Right kidney (tissue), 9 donors: ENCODE measurements around the gene MTERF4.
A peak's percentile ranks its signal among the peaks of the same experiment; 100 is the strongest.

Experiments
- DNase-seq: peaks from one replicate; pipeline ENCODE4 v3.0.0-alpha.2; 2016
- long read RNA-seq, 8 donors: transcript quantifications; one replicate each; lab custom pipeline, GENCODE V29; 2026

The MTERF4 gene, protein sequence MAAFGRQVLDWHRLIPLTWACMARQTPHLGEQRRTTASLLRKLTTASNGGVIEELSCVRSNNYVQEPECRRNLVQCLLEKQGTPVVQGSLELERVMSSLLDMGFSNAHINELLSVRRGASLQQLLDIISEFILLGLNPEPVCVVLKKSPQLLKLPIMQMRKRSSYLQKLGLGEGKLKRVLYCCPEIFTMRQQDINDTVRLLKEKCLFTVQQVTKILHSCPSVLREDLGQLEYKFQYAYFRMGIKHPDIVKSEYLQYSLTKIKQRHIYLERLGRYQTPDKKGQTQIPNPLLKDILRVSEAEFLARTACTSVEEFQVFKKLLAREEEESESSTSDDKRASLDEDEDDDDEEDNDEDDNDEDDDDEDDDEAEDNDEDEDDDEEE
- long read RNA-seq, donor 1, transcript MTERF4-202 (4 exons, 1,637 nt), result major isoform, 8 of 22 reads
- long read RNA-seq, donor 1, partial matches to known transcripts, result 6 of 22 reads
- long read RNA-seq, donor 1, other reads (novel, unspliced or antisense), result 0 of 22 reads
- long read RNA-seq, donor 2, transcript MTERF4-202 (4 exons, 1,637 nt), result major isoform, 5 of 7 reads
- long read RNA-seq, donor 2, partial matches to known transcripts, result 0 of 7 reads
- long read RNA-seq, donor 2, other reads (novel, unspliced or antisense), result 0 of 7 reads
- long read RNA-seq, donor 3, transcript MTERF4-202 (4 exons, 1,637 nt), result major isoform, 11 of 11 reads
- long read RNA-seq, donor 3, partial matches to known transcripts, result 0 of 11 reads
- long read RNA-seq, donor 3, other reads (novel, unspliced or antisense), result 0 of 11 reads
- long read RNA-seq, donor 4, transcript MTERF4-202 (4 exons, 1,637 nt), result major isoform, 6 of 16 reads
- long read RNA-seq, donor 4, partial matches to known transcripts, result 0 of 16 reads
- long read RNA-seq, donor 4, other reads (novel, unspliced or antisense), result 0 of 16 reads
- long read RNA-seq, donor 5, transcript MTERF4-202 (4 exons, 1,637 nt), result major isoform, 8 of 13 reads
- long read RNA-seq, donor 5, partial matches to known transcripts, result 0 of 13 reads
- long read RNA-seq, donor 5, other reads (novel, unspliced or antisense), result 0 of 13 reads
- long read RNA-seq, donor 6, transcript MTERF4-202 (4 exons, 1,637 nt), result major isoform, 7 of 12 reads
- long read RNA-seq, donor 6, partial matches to known transcripts, result 0 of 12 reads
- long read RNA-seq, donor 6, other reads (novel, unspliced or antisense), result 0 of 12 reads
- long read RNA-seq, donor 7, transcript MTERF4-202 (4 exons, 1,637 nt), result minor isoform, 5 of 18 reads
- long read RNA-seq, donor 7, transcript MTERF4-214 (2 exons, 789 nt), result major isoform, 7 of 18 reads
- long read RNA-seq, donor 7, partial matches to known transcripts, result 0 of 18 reads
- long read RNA-seq, donor 7, other reads (novel, unspliced or antisense), result 0 of 18 reads
- long read RNA-seq, donor 8, partial matches to known transcripts, result 0 of 12 reads
- long read RNA-seq, donor 8, other reads (novel, unspliced or antisense), result 0 of 12 reads

- peak; percentile 90 for DNase-seq
Measured at GRCh38 chr2:241102239-241102803, at the start of gene MTERF4. MTERF4 (minus strand) TSS chr2:241102287; CDS start chr2:241102273, 14 bp downstream.

- no peak for DNase-seq
Measured at GRCh38 chr2:241150660-241151530, 48.8 kb upstream of the MTERF4 start.

GRCh38 chr2:241149925-241150659 is 48.0 kb upstream of the MTERF4 start, which contains the start of gene PPP1R7:
PPP1R7 (plus strand) TSS chr2:241150467; CDS start chr2:241150496, 29 bp downstream.
- peak; percentile 91 for DNase-seq

DNA sequence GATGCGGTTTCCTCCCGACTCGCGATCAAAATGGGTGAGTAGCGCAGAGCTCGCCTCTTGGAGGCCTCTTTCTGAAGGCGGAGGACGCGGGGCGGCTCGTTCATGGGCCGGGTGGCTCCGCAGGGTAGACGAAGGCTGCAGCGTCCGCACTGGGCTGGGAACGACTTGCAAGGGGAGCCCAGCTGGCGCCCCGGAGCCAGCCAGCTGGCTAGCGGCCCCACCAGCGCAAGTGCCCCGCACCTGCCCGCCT is 47.5 kb upstream of the MTERF4 start:
- peak; percentile 86 for DNase-seq

DNA sequence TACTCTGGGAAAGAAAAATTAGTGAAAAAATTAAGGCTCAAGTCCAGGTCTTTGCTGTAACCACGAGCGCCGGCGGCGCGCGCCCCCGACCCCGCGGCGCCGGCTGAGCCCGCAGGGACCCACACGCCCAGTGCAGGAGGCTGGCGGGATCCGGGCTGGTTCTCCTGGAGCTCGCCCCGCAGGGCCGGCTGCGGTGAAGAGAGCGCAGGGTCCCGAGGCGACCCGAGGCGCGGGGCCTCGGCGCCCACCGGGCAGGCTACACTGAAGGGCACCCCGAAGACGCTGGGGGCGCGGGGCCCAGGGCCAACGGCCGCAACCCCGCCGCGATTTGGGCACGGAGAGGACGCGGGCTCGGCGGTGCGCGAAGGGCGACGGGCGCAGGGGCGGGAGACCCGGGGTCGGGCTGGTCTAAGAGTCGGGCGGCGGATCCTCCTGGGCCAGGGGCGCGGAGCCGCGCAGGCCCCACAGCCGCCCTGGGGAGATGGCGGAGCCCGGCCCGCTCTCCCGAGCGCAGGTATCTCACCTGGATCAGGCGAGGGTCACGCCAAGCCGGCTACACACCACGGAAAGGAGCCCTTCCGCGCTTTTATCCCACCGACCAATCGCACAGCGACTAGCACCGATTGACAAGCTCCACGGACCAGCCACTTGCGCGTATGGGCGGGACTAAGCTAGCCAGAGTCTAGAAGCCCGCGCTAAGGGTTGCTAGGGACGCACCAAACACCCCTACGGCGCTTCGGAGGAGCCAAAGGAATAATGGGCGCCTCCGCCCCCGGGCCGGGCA is 47.0 kb upstream of the MTERF4 start, which contains the start of gene PASK:
Gene PASK (minus strand): TSS at position 582 of the 784 bp plus-strand sequence. CDS start 6,440 bp downstream, outside the sequence.
- DNase-seq, result peak; percentile 94

DNA sequence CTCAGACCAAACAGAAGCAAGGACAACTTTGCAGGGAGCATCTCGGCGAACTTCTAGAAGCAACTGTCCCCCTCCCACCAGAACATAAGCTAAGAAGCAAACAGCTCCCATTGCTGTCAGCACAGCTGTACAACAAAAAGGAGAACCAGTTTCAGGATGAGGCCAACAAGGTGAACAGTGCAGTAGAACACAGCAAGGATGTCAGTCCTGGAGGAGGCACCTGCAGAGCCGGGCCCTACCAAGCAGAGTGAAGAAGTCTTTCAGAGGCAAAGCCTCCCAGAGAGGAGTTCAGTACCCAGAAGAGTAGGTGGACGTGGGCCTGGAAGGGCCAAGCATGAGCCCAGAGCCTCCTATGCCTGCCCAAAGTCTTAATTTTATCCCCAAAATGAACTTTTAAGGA is 46.2 kb upstream of the MTERF4 start:
- DNase-seq, result no peak

DNA sequence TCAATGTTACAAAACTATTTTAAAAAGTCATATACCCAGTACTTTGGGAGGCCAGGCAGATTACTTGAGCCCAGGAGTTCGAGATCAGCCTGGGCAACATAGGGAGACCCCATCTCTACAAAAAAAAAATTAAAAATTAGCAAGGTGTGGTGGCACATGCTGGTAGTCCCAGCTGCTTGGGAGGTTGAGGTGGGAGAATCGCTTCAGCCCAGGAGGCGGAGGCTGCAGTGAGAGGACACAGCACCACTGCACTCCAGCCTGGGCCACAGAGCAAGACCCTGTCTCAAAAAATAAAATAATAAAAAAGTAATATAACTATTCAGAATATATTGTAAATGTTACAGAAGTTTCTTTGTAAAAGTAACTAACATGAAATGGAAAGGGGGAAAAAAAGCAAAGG is 45.2 kb upstream of the MTERF4 start:
- DNase-seq, result no peak

DNA sequence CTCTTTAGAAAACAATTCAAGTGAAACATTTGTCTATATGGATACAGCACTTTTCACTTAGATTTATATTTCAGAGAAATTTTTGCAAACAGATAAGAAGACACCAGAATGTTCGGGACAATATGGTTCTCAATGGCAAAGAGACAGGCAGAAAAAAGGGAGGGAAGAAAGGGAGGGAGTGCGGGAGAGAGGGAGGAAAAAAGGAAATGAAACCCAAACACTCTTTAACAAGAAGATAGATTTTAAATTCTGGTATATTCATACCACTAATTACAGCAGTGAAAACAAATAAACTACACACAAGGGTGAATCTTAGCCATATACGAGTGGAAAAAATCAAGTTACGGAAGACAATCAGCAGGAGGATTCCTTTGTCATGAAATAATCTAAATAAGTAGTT is 44.2 kb upstream of the MTERF4 start:
- no peak for DNase-seq

DNA sequence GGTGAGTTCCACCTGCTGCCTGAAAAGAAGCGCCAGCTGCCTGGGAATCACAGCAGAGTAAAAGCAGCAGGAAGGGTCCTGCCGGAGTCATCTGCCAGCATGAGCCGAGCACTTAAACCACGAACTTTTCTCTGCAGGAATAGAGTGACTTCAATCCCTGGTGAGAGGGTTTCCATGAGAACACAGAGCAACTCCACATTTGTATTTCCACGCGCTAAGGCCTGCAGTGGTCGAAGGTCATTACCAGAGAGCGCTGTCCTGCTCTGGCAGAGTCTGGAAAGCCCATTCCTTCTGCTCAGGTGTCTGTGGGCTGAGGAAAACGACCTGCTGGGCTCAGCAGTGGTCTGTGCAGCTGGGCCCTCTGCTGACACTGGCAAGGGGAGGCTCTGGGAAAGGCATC is 40.5 kb upstream of the MTERF4 start:
- no peak for DNase-seq

DNA sequence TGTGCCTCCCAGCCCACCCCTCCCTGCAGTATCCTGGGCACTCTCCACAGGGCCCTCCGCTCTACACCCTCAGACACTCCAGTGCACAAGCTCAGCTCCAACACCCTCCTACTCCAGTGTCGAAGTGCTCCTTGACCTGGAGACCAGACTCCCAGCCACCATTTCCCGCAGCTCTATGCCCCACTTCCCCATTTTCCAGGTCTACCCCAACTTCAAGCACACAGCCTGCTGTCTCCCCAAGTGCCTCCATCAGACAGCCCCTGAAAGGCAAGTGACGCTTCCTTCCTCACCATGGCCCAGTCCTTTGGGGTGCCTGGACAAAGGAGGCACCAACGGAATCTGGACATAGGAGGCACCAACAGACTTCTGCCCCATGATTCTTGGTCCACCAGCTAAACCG is 40.0 kb upstream of the MTERF4 start:
- no peak for DNase-seq

GRCh38 chr2:241141214-241141770 is 39.2 kb upstream of the MTERF4 start:
- DNase-seq, result no peak

- DNase-seq, result no peak
Measured at GRCh38 chr2:241140445-241140840, 38.4 kb upstream of the MTERF4 start.

DNA sequence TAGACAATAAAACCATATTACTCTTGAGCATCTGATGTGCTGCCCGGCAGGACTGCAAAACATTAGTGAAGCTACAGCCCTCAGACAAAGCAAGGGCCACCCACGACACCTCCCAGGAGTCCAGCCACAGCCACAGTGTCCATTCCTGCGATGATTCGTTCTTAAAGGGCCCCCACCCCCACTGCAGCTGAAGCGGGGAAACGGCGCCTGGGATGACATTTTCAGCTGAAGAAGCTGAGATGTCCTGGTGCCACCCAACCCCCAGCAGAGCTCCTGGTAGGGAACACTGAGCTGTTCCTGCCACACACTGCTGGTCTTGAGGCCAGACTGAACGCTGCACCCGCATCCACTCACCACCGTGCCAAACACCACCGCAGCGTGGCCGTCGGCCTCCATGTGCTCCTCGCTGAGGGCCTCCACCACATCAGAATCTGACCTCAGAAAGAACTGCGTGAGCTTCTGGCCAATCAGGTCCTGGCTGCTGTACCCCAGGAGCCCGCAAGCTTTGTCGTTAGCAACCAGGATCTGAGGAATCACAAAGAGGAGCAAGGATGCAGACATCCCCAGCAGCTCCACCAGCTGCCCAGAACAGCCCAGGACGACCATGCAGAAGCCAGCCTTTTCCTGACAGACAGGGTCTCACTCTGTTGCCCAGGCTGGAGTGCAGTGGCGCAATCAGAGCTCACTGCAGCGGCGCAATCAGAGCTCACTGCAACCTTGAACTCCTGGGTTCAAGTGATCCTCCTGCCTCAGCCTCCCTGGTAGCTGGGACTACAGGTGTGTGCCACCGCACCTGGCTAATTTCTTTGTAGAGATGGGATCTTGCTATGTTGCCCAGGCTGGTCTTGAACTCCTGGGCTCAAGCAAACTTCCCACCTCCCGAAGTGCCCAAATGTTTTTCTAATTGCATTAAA is 37.7 kb upstream of the MTERF4 start:
- no peak for DNase-seq

- no peak for DNase-seq
Measured at GRCh38 chr2:241138471-241138870, 36.4 kb upstream of the MTERF4 start.

DNA sequence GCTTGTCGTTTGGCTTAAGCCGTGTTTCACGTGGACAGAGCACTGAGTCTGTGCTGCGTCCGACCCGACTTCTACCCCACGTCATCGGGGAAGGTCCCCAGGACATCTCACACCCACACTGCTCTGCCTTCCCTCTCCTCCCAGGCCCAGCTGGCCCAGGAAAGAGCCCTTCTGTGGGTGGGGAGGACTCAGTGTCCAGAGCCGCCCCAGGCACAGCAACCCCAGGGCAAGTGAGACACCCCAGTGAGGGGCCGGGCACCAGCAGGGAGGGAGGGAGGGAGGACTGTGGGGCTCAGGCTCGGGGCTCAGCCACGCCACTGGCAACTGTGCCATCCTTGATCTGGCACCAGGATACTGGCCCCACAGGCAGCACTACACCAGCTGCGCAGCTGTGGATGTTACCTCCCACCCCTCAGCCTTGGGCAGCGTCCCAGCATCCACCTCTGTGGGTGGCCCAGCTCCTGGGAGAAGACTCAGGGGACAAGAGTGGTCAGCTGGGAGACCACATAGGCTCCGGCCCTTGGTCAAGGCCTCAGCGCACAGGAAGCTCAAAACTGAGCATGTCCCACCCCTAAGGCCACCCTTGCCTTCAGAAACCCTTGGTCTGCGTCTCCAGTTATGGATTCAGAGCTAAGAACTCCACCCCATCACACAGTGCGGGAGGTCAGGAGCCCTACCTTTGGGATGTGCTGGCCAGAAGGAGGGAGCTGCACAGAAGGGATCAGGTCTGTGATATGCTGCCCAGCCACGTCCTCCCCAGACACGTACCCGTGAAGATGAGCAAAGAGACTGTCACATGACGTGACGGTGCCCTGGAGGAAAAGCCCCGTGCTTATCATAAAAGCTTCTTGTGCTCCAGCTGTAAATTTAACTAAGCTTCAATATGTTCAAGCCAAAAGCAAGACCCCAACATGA is 35.4 kb upstream of the MTERF4 start:
- DNase-seq, result no peak

- no peak for DNase-seq
Measured at GRCh38 chr2:241136661-241137260, 34.7 kb upstream of the MTERF4 start.
